ENCODE measurements around the gene MKNK1. TPM values are rescaled to one million over a fixed set of nuclear protein-coding genes. Genes with fewer than 3 reads are reported as not detected.

MKNK1 gene
- total RNA-seq, 1 experiment from 2014 or later, result 12.9 TPM

DNA sequence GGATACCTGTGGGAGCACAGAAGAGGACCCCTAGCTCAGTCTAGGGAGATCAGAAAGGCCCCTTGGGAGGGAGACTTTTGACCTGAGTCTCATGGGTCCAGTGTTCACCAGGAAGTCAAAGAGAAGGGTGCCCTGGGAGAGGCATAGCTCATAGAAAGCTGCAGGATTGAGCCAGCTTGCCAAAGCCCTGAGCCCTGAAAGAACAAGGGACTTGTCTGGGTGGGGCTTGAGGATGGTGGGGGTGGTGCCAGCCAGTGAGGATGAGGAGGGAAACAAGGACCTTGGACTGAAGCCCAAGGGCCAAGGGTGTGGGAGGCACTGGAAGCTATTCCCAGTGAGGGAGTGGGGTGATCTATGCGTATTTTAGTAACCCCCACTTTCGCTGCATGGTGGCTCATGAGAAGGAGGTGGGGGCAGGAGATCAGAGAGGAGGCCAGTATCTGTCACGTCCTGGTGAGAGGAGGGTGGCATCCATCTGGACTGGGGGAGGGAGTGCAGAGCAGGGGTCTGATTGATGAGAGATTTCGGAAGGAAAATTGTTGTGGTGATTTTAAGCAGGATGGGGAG lies 86.1 kb downstream of the MKNK1 start:
- no peak overlapping the region for H2BK120ac ChIP-seq (ENCODE audit: low read depth, low read length, poor library complexity, severe bottlenecking)
- H4K5ac ChIP-seq (ENCODE audit: insufficient read length, low read depth, low read length), result no peak overlapping the region
- H3K4me2 ChIP-seq (ENCODE audit: insufficient read depth, insufficient read length, low read length), result no peak overlapping the region
- H3K4me1 ChIP-seq (ENCODE audit: insufficient read depth, low read length), result peaks cover 13% of the 10 kb centered on the region; the same call in 1 of the 2 replicates
- no peak overlapping the region for H4K91ac ChIP-seq (ENCODE audit: insufficient read length, low read depth, low read length)
- no peak overlapping the region for H2AK5ac ChIP-seq (ENCODE audit: insufficient read length, low read length)
- no peak overlapping the region for H2BK15ac ChIP-seq (ENCODE audit: low read depth, low read length)
- H3K23me2 ChIP-seq (ENCODE audit: insufficient read length, low read depth, low read length, poor library complexity, severe bottlenecking), result no peaks in the 10 kb centered on the region
- H3K4ac ChIP-seq (ENCODE audit: low read depth, low read length), result no peak overlapping the region
- Mint-ChIP-seq H3K27me3 (ENCODE audit: low read depth) (peaks cover 63% of the 10 kb centered on the region), H3K36me3 (ENCODE audit: insufficient read depth in 1 of 3, low read depth in 3 of 3) (no peaks in the 10 kb centered on the region), H3K9me3 (no peaks in the 10 kb centered on the region; a peak in 1 of 5 replicates), H3K4me3 (no peak overlapping the region), H3K27ac (no peak overlapping the region; a peak in 2 of 7 replicates), H3K4me1 (peaks cover 65 to 79% of the 10 kb centered on the region in 2 experiments)
- no peak overlapping the region for H3T11ph ChIP-seq (ENCODE audit: low read length)
- TF ChIP-seq CTCF (conservative IDR thresholded peaks at IDR 0.05), result no peak
- H2AFZ ChIP-seq (ENCODE audit: low read length), result no peak overlapping the region
- no peak overlapping the region for H3K18ac ChIP-seq (ENCODE audit: insufficient read length, low read depth, low read length)
- no peak for DNase-seq
- no peak overlapping the region for H3K56ac ChIP-seq (ENCODE audit: insufficient read length, low read depth, low read length)
- H3K79me1 ChIP-seq (ENCODE audit: insufficient read depth, low read depth, low read length, poor library complexity, severe bottlenecking), result no peaks in the 10 kb centered on the region
- no peak overlapping the region for H2BK5ac ChIP-seq (ENCODE audit: insufficient read length, low read length)
- H3K9ac ChIP-seq (ENCODE audit: extremely low read depth, insufficient read length, low read length), result no peak overlapping the region
- no peak overlapping the region for H3K27ac ChIP-seq (ENCODE audit: insufficient read length, low read depth, low read length)
- no CpG with 5 or more reads among the region's 4 CpGs for WGBS (ENCODE audit: extremely low coverage, insufficient read length, low lambda C conversion rate)
- H3K23ac ChIP-seq (ENCODE audit: insufficient read length, low read depth, low read length), result no peak overlapping the region
- no peak overlapping the region for H2BK20ac ChIP-seq (ENCODE audit: low read depth, low read length, poor library complexity, severe bottlenecking)
- no peak overlapping the region for H2BK12ac ChIP-seq (ENCODE audit: insufficient read length, low read depth, low read length)
- no peak overlapping the region for H4K8ac ChIP-seq (replicated peaks; ENCODE audit: insufficient read length, low read depth, low read length)
- H3K27me3 ChIP-seq (ENCODE audit: insufficient read depth, low read length), result no peaks in the 10 kb centered on the region
- no peaks in the 10 kb centered on the region for H3K79me2 ChIP-seq (ENCODE audit: insufficient read depth, low read length)
- no peaks in the 10 kb centered on the region for H4K20me1 ChIP-seq (ENCODE audit: control insufficient read depth, insufficient read depth, insufficient read length)
- H3K14ac ChIP-seq (ENCODE audit: insufficient read depth, low read length), result no peak overlapping the region
- H3K9me3 ChIP-seq (ENCODE audit: control insufficient read depth, low read depth, low read length), result no peaks in the 10 kb centered on the region

All from H9 (cell line).